Endothelial cell of umbilical vein (primary cell): Measurements from ENCODE around the gene FOXD2. TPM values are rescaled to one million over a fixed set of nuclear protein-coding genes. Genes with fewer than 3 reads are reported as not detected.

ENCODE experiments used
- BruUV-seq: library from RNA; stranded (reverse); fragments of 400-500 nt; replicated peaks from 2 replicates; lab custom pipeline; 2021; lab: Mats Ljungman, UMichigan
- CTCF ChIA-PET: fragments of 300-600, 350-600 bp; sonication (Branson Sonifier 250); formaldehyde crosslinking; loops from one replicate; lab custom pipeline; 2021; ENCODE audit warnings: antibody characterized with exemption, inconsistent platforms; lab: Charles Lee
- POLR2A ChIA-PET: fragments of 300-600, 350-600 bp; sonication (Branson Sonifier 250); formaldehyde crosslinking; loops from one replicate; lab custom pipeline; 2021; ENCODE audit warnings: antibody characterized with exemption, inconsistent platforms; lab: Charles Lee
- DNase-seq: peaks from one replicate; pipeline ENCODE4 v3.0.0-alpha.2; 2011; ENCODE audit warnings: low read depth, low spot score
- FAIRE-seq: peaks from 2 replicates; lab custom pipeline; 2011; peaks lifted over from hg19 to GRCh38; lab: Jason Lieb, UNC
- H2AFZ ChIP-seq: 2 replicates; pipeline ENCODE4 v1.6.0; 2012; ENCODE audit warnings: low read depth, low read length, control low read depth, inconsistent platforms
- H3K27ac ChIP-seq: 2 replicates; pipeline ENCODE4 v1.5.1; 2011; ENCODE audit warnings: low read depth, mild to moderate bottlenecking, control low read depth, low read length, moderate library complexity; ENCODE audit not compliant: insufficient read depth
- H3K27me3 ChIP-seq, 2 experiments: 2 replicates each; pipeline versions ENCODE4 v1.6.0 to v1.6.1; 2011; ENCODE audit warnings: low read length in 2 of 2, mixed read lengths in 1 of 2; ENCODE audit not compliant: control insufficient read depth in 2 of 2, insufficient read depth in 2 of 2
- H3K36me3 ChIP-seq, 2 experiments: 2 replicates in 1 of 2; 3 replicates in 1 of 2; pipeline ENCODE4 v1.5.1; 2011; ENCODE audit warnings: low read length in 2 of 2, mild to moderate bottlenecking in 1 of 2, moderate library complexity in 1 of 2; ENCODE audit not compliant: control insufficient read depth in 2 of 2, insufficient read depth in 2 of 2; ENCODE audit errors: extremely low read depth in 1 of 2
- H3K4me1 ChIP-seq: 3 replicates; pipeline ENCODE4 v1.5.1; 2011; ENCODE audit warnings: mild to moderate bottlenecking, low read length; ENCODE audit not compliant: control insufficient read depth, insufficient read depth; ENCODE audit errors: extremely low read depth
- H3K4me2 ChIP-seq: 2 replicates; pipeline ENCODE4 v1.6.1; 2011; ENCODE audit warnings: low read length, control low read depth, mixed read lengths; ENCODE audit not compliant: insufficient read depth
- H3K4me3 ChIP-seq, 3 experiments: fragments of 200-600 bp in 1 of 3; sonication (generic), shearing (Covaris generic) in 1 of 3; replicated peaks in 1 of 3; 2 replicates each; pipeline ENCODE4 v1.5.1; 2011 to 2016; ENCODE audit warnings: control low read depth in 3 of 3, low read length in 3 of 3, mild to moderate bottlenecking in 2 of 3, inconsistent platforms in 1 of 3, low read depth in 1 of 3, moderate library complexity in 1 of 3; ENCODE audit not compliant: insufficient read depth in 1 of 3
- H3K79me2 ChIP-seq: 2 replicates; pipeline ENCODE4 v1.6.0; 2012; ENCODE audit warnings: low read length, inconsistent platforms; ENCODE audit not compliant: control insufficient read depth, insufficient read depth
- H3K9ac ChIP-seq: replicated peaks from 2 replicates; pipeline ENCODE3; 2011; ENCODE audit warnings: low read length, control low read depth; ENCODE audit not compliant: insufficient read depth; ENCODE audit errors: extremely low read depth
- H3K9me1 ChIP-seq: replicated peaks from 3 replicates; pipeline ENCODE4 v1.6.0; 2011; ENCODE audit warnings: mild to moderate bottlenecking, low read length; ENCODE audit not compliant: control insufficient read depth, insufficient read depth; ENCODE audit errors: extremely low read depth
- H3K9me3 ChIP-seq: replicated peaks from 2 replicates; pipeline ENCODE4 v1.5.1; 2012; ENCODE audit warnings: low read length, inconsistent platforms; ENCODE audit not compliant: control insufficient read depth, insufficient read depth
- H4K20me1 ChIP-seq: replicated peaks from 2 replicates; pipeline ENCODE3; 2011; ENCODE audit warnings: mild to moderate bottlenecking, low read length; ENCODE audit not compliant: control insufficient read depth, insufficient read depth; ENCODE audit errors: extremely low read depth
- EZH2 ChIP-seq: IDR thresholded peaks from 2 replicates; pipeline ENCODE4 v1.6.1; 2012; ENCODE audit warnings: borderline replicate concordance, low read depth, mild to moderate bottlenecking, moderate library complexity, low read length, inconsistent platforms; ENCODE audit not compliant: severe bottlenecking
- FOS ChIP-seq: IDR thresholded peaks from 2 replicates; pipeline ENCODE4 v1.6.1; 2011; ENCODE audit warnings: mild to moderate bottlenecking, low read length, moderate library complexity, borderline replicate concordance; ENCODE audit not compliant: insufficient read depth
- GATA2 ChIP-seq: IDR thresholded peaks from 2 replicates; pipeline ENCODE4 v1.7.0; 2011; ENCODE audit warnings: low read depth, mild to moderate bottlenecking, moderate library complexity, mixed read lengths, low read length; ENCODE audit not compliant: insufficient read length, insufficient read depth
- JUN ChIP-seq: IDR thresholded peaks from 2 replicates; pipeline ENCODE4 v1.6.1; 2011; ENCODE audit warnings: borderline replicate concordance, low read depth; ENCODE audit not compliant: insufficient read length, insufficient read depth
- MYC ChIP-seq: IDR thresholded peaks from one replicate; pipeline ENCODE4 v1.6.1; 2011; ENCODE audit warnings: mild to moderate bottlenecking, low read depth, low read length
- POLR2A ChIP-seq: IDR thresholded peaks from 2 replicates; pipeline ENCODE4 v1.6.1; 2012; ENCODE audit warnings: low read depth, mild to moderate bottlenecking, control low read depth, low read length
- POLR2AphosphoS5 ChIP-seq: IDR thresholded peaks from 2 replicates; pipeline ENCODE4 v1.6.1; 2012; ENCODE audit warnings: low read depth, mild to moderate bottlenecking, control low read depth, low read length, moderate library complexity; ENCODE audit not compliant: insufficient read depth
- dilution Hi-C: fragments of 300-500 bp; cut with MboI; formaldehyde crosslinking; loops from one replicate; pipeline ENCODE4 v1.15.0; 2019; ENCODE audit warnings: low sequenced_read_pairs; ENCODE audit not compliant: extremely low pct_ligation_motif_present
- intact Hi-C: fragments of 100-400 bp; cut with micrococcal nuclease; formaldehyde crosslinking; loops from one replicate; pipeline ENCODE4 v1.10.0; 2022
- polyA plus RNA-seq, 4 experiments: library from polyadenylated mRNA; depleted of rRNA in 3 of 4; stranded (reverse) in 3 of 4; unstranded in 1 of 4; fragments of >200 nt; gene quantifications; 2 replicates each; pipeline versions ENCODE4 v1.2.1 to v1.2.3, GENCODE V29; 2011 to 2012; ENCODE audit warnings: missing spikeins in 1 of 4
- total RNA-seq: library from RNA; stranded (reverse); gene quantifications from 2 replicates; pipeline ENCODE4 v1.2.3, GENCODE V29; 2021
- TF ChIP-seq, protein P1 (sequence below), 2 donors: IDR thresholded peaks; 1 replicate in 1 of 2; 2 replicates in 1 of 2; pipeline ENCODE4 v1.5.1; 2011; ENCODE audit warnings: low read length in 2 of 2, mild to moderate bottlenecking in 2 of 2, moderate library complexity in 2 of 2, control low read depth in 1 of 2, inconsistent platforms in 1 of 2, low read depth in 1 of 2; ENCODE audit not compliant: insufficient read depth in 1 of 2; ENCODE audit errors: extremely low read depth in 1 of 2
- TF ChIP-seq, protein P2 (sequence below): IDR thresholded peaks from 2 replicates; pipeline ENCODE4 v1.6.1; 2011; ENCODE audit not compliant: insufficient read depth, insufficient read length

FOXD2 gene
- total and polyA plus RNA-seq, 2 donors (not counting 3 experiments of a cell fraction or from before 2014, with no cell fraction given), result 0.01 to 0.09 TPM

DNA sequence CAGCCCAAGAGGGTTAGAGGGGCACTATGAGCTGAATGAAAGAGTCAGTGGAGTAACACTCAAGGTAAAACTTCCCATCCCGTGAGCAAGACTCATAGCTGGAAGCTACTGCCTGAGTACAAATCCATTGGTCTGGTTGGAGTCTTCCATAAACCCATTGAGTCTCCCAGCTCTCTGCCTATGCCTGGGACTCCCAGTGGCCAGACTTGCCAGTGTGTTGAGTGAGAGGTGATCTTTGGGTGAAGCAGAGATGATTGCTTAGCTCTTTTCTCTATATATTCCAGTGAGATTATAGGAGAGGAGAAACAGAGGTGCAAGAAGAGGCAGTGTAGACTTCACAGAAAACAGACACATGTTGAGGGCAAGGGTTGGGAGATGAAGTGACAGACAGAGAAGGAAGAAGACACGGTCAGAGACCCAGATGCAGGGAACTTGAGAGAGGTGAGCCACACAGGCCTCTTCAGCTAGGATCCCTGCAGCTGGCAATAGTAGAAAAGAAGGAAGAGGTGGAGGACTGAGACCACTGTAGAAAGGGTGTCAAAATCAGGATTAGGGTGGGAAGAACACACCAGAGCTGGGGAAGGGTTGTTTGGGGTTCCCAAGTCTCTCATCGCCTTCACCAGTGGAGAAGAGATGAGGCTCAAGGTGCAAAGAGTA lies 3.7 kb downstream of the FOXD2 start:
- H3K4me2 ChIP-seq, result no peak overlapping the region
- DNase-seq (no peak), FAIRE-seq (no peak)
- no peak overlapping the region for H3K9ac ChIP-seq
- H3K27me3 ChIP-seq, result peaks cover 71 to 83% of the 10 kb centered on the region in 2 experiments
- no peak overlapping the region for H3K27ac ChIP-seq
- TF ChIP-seq FOS (no peak), JUN (no peak), POLR2A (no peak), MYC (no peak), EZH2 (no peak), POLR2AphosphoS5 (no peak), GATA2 (no peak)
- TF ChIP-seq, protein P1, sequence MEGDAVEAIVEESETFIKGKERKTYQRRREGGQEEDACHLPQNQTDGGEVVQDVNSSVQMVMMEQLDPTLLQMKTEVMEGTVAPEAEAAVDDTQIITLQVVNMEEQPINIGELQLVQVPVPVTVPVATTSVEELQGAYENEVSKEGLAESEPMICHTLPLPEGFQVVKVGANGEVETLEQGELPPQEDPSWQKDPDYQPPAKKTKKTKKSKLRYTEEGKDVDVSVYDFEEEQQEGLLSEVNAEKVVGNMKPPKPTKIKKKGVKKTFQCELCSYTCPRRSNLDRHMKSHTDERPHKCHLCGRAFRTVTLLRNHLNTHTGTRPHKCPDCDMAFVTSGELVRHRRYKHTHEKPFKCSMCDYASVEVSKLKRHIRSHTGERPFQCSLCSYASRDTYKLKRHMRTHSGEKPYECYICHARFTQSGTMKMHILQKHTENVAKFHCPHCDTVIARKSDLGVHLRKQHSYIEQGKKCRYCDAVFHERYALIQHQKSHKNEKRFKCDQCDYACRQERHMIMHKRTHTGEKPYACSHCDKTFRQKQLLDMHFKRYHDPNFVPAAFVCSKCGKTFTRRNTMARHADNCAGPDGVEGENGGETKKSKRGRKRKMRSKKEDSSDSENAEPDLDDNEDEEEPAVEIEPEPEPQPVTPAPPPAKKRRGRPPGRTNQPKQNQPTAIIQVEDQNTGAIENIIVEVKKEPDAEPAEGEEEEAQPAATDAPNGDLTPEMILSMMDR (IDR thresholded peaks at IDR 0.05; ENCODE audit: extremely low read depth in 1 of 2, insufficient read depth in 1 of 2, low read depth in 1 of 2, low read length in 2 of 2), result no peak
- TF ChIP-seq, protein P2, sequence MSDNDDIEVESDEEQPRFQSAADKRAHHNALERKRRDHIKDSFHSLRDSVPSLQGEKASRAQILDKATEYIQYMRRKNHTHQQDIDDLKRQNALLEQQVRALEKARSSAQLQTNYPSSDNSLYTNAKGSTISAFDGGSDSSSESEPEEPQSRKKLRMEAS, result no peak
- H3K9me1 ChIP-seq, result no peaks in the 10 kb centered on the region
- H3K79me2 ChIP-seq, result no peaks in the 10 kb centered on the region
- CTCF ChIA-PET, result interaction anchor here (0.8 to 3.4 kb wide), 7 partner anchors 9 to 285 kb away, joined by 3 to 27 read pairs (median 5); no protein-coding TSS in a partner anchor
- H3K4me1 ChIP-seq, result peaks cover 8% of the 10 kb centered on the region
- dilution Hi-C loops (no loop called here), intact Hi-C loops (no loop called here)
- no TSS peak for BruUV-seq
- no peaks in the 10 kb centered on the region for H3K9me3 ChIP-seq
- POLR2A ChIA-PET, result no interaction called here
- H4K20me1 ChIP-seq, result peaks cover 2% of the 10 kb centered on the region
- H3K4me3 ChIP-seq, result no peak overlapping the region
- no peaks in the 10 kb centered on the region for H3K36me3 ChIP-seq
- H2AFZ ChIP-seq, result no peak overlapping the region
